Keratinocyte (primary cell): ENCODE results near the gene ARHGAP4.

Experiments
- EZH2 ChIP-seq: IDR thresholded peaks from one replicate; pipeline ENCODE4 v1.6.1; 2012; ENCODE audit warnings: inconsistent platforms, mild to moderate bottlenecking, low read length, moderate library complexity
- TF ChIP-seq, protein P1 (sequence below), 3 experiments: IDR thresholded peaks in 1 of 3; conservative IDR thresholded peaks in 1 of 3; optimal IDR thresholded peaks in 1 of 3; 2 replicates in 2 of 3; 3 replicates in 1 of 3; pipeline versions ENCODE3 to v1.5.1; 2011; ENCODE audit warnings: low read length in 3 of 3, mild to moderate bottlenecking in 3 of 3, moderate library complexity in 2 of 3, control low read depth in 1 of 3, inconsistent platforms in 1 of 3; ENCODE audit not compliant: insufficient read depth in 2 of 3; ENCODE audit errors: extremely low read depth in 1 of 3

DNA sequence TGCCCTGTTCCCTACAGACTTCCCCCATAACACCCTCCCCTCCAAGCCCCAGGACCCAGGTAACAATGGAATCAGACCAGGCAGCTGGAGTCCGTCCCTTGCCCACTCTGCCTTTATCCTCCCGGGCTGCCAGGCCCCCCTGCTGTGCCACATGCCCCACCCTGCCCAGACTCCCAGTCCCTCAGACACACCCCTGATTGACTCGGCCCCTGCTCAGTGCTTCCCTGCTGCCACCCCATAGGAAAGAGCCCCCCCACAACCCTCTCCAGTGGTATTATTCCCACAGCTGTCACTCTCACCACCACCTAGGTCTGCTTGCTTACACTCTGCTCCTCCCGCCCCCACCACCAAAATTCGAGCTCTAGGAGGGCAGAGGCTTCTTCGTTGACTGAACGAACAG is 13.5 kb upstream of the ARHGAP4 start:
- TF ChIP-seq, protein P1, sequence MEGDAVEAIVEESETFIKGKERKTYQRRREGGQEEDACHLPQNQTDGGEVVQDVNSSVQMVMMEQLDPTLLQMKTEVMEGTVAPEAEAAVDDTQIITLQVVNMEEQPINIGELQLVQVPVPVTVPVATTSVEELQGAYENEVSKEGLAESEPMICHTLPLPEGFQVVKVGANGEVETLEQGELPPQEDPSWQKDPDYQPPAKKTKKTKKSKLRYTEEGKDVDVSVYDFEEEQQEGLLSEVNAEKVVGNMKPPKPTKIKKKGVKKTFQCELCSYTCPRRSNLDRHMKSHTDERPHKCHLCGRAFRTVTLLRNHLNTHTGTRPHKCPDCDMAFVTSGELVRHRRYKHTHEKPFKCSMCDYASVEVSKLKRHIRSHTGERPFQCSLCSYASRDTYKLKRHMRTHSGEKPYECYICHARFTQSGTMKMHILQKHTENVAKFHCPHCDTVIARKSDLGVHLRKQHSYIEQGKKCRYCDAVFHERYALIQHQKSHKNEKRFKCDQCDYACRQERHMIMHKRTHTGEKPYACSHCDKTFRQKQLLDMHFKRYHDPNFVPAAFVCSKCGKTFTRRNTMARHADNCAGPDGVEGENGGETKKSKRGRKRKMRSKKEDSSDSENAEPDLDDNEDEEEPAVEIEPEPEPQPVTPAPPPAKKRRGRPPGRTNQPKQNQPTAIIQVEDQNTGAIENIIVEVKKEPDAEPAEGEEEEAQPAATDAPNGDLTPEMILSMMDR (optimal IDR thresholded peaks at IDR 0.05 in 1 of 3, IDR thresholded peaks at IDR 0.05 in 1 of 3, conservative IDR thresholded peaks at IDR 0.05 in 1 of 3; ENCODE audit: extremely low read depth in 1 of 3, insufficient read depth in 2 of 3, low read length in 3 of 3): no peak
- TF ChIP-seq EZH2: no peak
